PC-9 (cell line): ENCODE measurements around the gene SLC12A1. TPM values are rescaled to one million over a fixed set of nuclear protein-coding genes. Genes with fewer than 3 reads are reported as not detected.

ENCODE experiments used
- Bru-seq: library from RNA; stranded (reverse); fragments of 400-500 nt; gene quantifications from one replicate; lab custom pipeline; 2021; lab: Mats Ljungman, UMichigan
- BruChase-seq, 2 experiments: library from RNA; stranded (reverse); fragments of 400-500 nt; gene quantifications; one replicate each; lab custom pipeline; 2021; lab: Mats Ljungman, UMichigan
- BruUV-seq: library from RNA; stranded (reverse); fragments of 400-500 nt; replicated peaks from 2 replicates; lab custom pipeline; 2021; lab: Mats Ljungman, UMichigan
- CTCF ChIA-PET: fragments of 300-600 bp; sonication (Branson Sonifier 250); formaldehyde crosslinking; loops from one replicate; lab custom pipeline; 2022; ENCODE audit warnings: antibody characterized with exemption; lab: Charles Lee
- POLR2A ChIA-PET: fragments of 300-600 bp; sonication (Branson Sonifier 250); formaldehyde crosslinking; loops from one replicate; lab custom pipeline; 2022; ENCODE audit warnings: antibody characterized with exemption; ENCODE audit not compliant: unreplicated experiment; lab: Charles Lee
- DNase-seq, 2 experiments: peaks; one replicate each; pipeline versions ENCODE4 v3.0.0 to v3.0.0-alpha.2; 2015 to 2022; ENCODE audit warnings: mixed read lengths in 1 of 2
- H2AFZ ChIP-seq: fragments of 200-600 bp; sonication (generic); 2 replicates; pipeline ENCODE4 v1.8.1; 2017; ENCODE audit warnings: antibody characterized with exemption
- H3F3A ChIP-seq: fragments of 200-600 bp; sonication (generic); 2 replicates; pipeline ENCODE4 v1.8.1; 2017; ENCODE audit warnings: antibody characterized with exemption, mild to moderate bottlenecking, low read depth; ENCODE audit not compliant: insufficient read depth
- H3K27ac ChIP-seq: fragments of 200-600 bp; sonication (generic); 2 replicates; pipeline ENCODE4 v1.6.1; 2016; ENCODE audit warnings: mixed run types
- H3K27me3 ChIP-seq: fragments of 200-600 bp; sonication (generic); 2 replicates; pipeline ENCODE4 v1.6.1; 2016; ENCODE audit warnings: low read depth, mixed run types; ENCODE audit not compliant: insufficient read depth
- H3K36me3 ChIP-seq: fragments of 200-600 bp; sonication (generic); 2 replicates; pipeline ENCODE4 v1.6.1; 2016; ENCODE audit warnings: low read depth, mixed run types
- H3K4me1 ChIP-seq: fragments of 200-600 bp; sonication (generic); replicated peaks from 2 replicates; pipeline ENCODE4 v1.6.1; 2016; ENCODE audit warnings: mixed run types; ENCODE audit not compliant: insufficient read depth
- H3K4me2 ChIP-seq: fragments of 200-600 bp; sonication (generic); 2 replicates; pipeline ENCODE4 v1.6.1; 2017; ENCODE audit warnings: mixed run types
- H3K4me3 ChIP-seq: fragments of 200-600 bp; sonication (generic); 2 replicates; pipeline ENCODE4 v1.6.1; 2016; ENCODE audit warnings: mixed run types
- H3K79me2 ChIP-seq: fragments of 200-600 bp; sonication (generic); 2 replicates; pipeline ENCODE4 v1.6.1; 2017; ENCODE audit warnings: low read depth, mixed run types
- H3K9me2 ChIP-seq: fragments of 200-600 bp; sonication (generic); 2 replicates; pipeline ENCODE4 v1.8.1; 2017; ENCODE audit warnings: mild to moderate bottlenecking; ENCODE audit not compliant: insufficient read depth
- H3K9me3 ChIP-seq: fragments of 200-600 bp; sonication (generic); 2 replicates; pipeline ENCODE4 v1.8.1; 2016; ENCODE audit warnings: low read depth; ENCODE audit not compliant: insufficient read depth
- H4K20me1 ChIP-seq: fragments of 200-600 bp; sonication (generic); 2 replicates; pipeline ENCODE4 v1.8.1; 2017; ENCODE audit not compliant: insufficient read depth
- CTCF ChIP-seq: fragments of 200-600 bp; sonication (generic); conservative IDR thresholded peaks from 2 replicates; pipeline ENCODE4 v1.6.1; 2017; ENCODE audit warnings: mixed run types, antibody characterized with exemption, mild to moderate bottlenecking, moderate library complexity
- EZH2 ChIP-seq: fragments of 200-600 bp; sonication (generic); IDR thresholded peaks from 2 replicates; pipeline ENCODE4 v1.8.0; 2017; ENCODE audit warnings: antibody characterized with exemption, low read depth
- intact Hi-C: fragments of 100-400 bp; cut with micrococcal nuclease; formaldehyde crosslinking; loops from one replicate; pipeline ENCODE4 v1.10.0; 2022; ENCODE audit not compliant: unreplicated experiment
- long read RNA-seq: library from polyadenylated mRNA; stranded (forward); transcript quantifications from one replicate; pipeline ENCODE4 v2.0.0, GENCODE V29; 2022
- total RNA-seq: library from RNA; stranded (reverse); gene quantifications from 2 replicates; pipeline ENCODE4 v1.2.3, GENCODE V29; 2021

The SLC12A1 gene
- total RNA-seq (not detected in 2 replicates), Bru-seq, nascent RNA (not detected), BruChase-seq, experiment 1, labeled RNA remaining after a 2-hour chase (not detected), BruChase-seq, experiment 2, labeled RNA remaining after a 6-hour chase (percentile 1 among the genes with signal in this experiment)
- long read RNA-seq = 0 reads

- ChIA-PET POLR2A (no interaction called here), CTCF (no interaction called here)
- no peaks in the 10 kb centered on the region for H3F3A ChIP-seq
- no peak within 1 kb of the TSS for H3K4me3 ChIP-seq
- no peak within 1 kb of the TSS for H3K4me2 ChIP-seq
- no peaks in the 10 kb centered on the region for H3K79me2 ChIP-seq
- no peak for DNase-seq
- BruUV-seq = no TSS peak
- H3K9me2 ChIP-seq = no peaks in the 10 kb centered on the region
- H2AFZ ChIP-seq = no peak within 1 kb of the TSS
- H3K9me3 ChIP-seq = no peaks in the 10 kb centered on the region
- intact Hi-C loops = no loop called here
- TF ChIP-seq CTCF (no peak), EZH2 (no peak)
- H3K4me1 ChIP-seq = no peaks in the 10 kb centered on the region
- H3K27me3 ChIP-seq = no peaks in the 10 kb centered on the region
- no peaks in the 10 kb centered on the region for H3K36me3 ChIP-seq
- no peak within 1 kb of the TSS for H3K27ac ChIP-seq
- no peaks in the 10 kb centered on the region for H4K20me1 ChIP-seq
These were observed at the start of gene SLC12A1 for GRCh38 chr15:48205981-48206380. Gene SLC12A1 (plus strand): TSS chr15:48206302. CDS start chr15:48207720, 1,418 bp downstream.

GRCh38 chr15:48168616-48169015 is 37.5 kb upstream of the SLC12A1 start:
- Histone ChIP-seq H3K36me3 (no peaks in the 10 kb centered on the region), H3K9me2 (no peaks in the 10 kb centered on the region), H3K4me3 (no peak overlapping the region), H3K4me2 (no peak overlapping the region), H3F3A (no peaks in the 10 kb centered on the region), H2AFZ (no peak overlapping the region), H3K4me1 (no peaks in the 10 kb centered on the region), H3K27me3 (no peaks in the 10 kb centered on the region; the same call in 1 of the 2 replicates), H3K9me3 (no peaks in the 10 kb centered on the region), H3K79me2 (no peaks in the 10 kb centered on the region), H3K27ac (no peak overlapping the region), H4K20me1 (no peaks in the 10 kb centered on the region)
- POLR2A ChIA-PET = no interaction called here
- intact Hi-C loops = no loop called here
- DNase-seq = no peak
- TF ChIP-seq CTCF (no peak), EZH2 (no peak)
- CTCF ChIA-PET = no interaction called here
- no TSS peak for BruUV-seq

GRCh38 chr15:48170981-48171380 is 35.1 kb upstream of the SLC12A1 start:
- DNase-seq = no peak
- POLR2A ChIA-PET = no interaction called here
- Histone ChIP-seq H3K4me3 (no peak overlapping the region), H3K79me2 (no peaks in the 10 kb centered on the region), H3K9me2 (no peaks in the 10 kb centered on the region), H2AFZ (no peak overlapping the region), H3K27me3 (no peaks in the 10 kb centered on the region; the same call in 1 of the 2 replicates), H4K20me1 (no peaks in the 10 kb centered on the region), H3K4me1 (no peaks in the 10 kb centered on the region), H3K36me3 (no peaks in the 10 kb centered on the region), H3F3A (no peaks in the 10 kb centered on the region), H3K9me3 (no peaks in the 10 kb centered on the region), H3K4me2 (no peak overlapping the region), H3K27ac (no peak overlapping the region)
- TF ChIP-seq EZH2 = no peak
- no peak for TF ChIP-seq CTCF
- no TSS peak for BruUV-seq
- intact Hi-C loops = no loop called here
- CTCF ChIA-PET = no interaction called here
